CD4-positive, alpha-beta T cell treated with Interleukin-4 for 4 hours (primary cell): Measurements from ENCODE around the gene CIZ1.
A peak's percentile ranks its signal among the peaks of the same experiment; 100 is the strongest.

Source experiments
- DNase-seq: peaks from one replicate; pipeline ENCODE4 v3.0.0-alpha.2; 2020

The CIZ1 gene

DNA sequence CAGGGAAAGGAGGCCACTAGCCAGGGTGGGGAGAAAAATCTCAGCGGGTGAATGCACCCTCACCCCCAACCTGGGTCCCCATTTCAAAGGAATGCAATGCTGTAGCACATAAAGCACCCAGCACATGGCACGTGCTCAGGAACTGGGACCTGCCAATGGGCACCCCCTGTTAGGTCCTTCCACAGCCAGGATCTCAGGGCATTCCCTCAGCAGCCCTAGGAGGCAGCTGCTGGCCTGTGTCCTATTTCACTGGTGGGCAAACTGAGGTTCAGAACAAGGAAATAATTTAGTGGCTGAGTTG, 20.6 kb upstream of the CIZ1 start:
- no peak for DNase-seq

DNA sequence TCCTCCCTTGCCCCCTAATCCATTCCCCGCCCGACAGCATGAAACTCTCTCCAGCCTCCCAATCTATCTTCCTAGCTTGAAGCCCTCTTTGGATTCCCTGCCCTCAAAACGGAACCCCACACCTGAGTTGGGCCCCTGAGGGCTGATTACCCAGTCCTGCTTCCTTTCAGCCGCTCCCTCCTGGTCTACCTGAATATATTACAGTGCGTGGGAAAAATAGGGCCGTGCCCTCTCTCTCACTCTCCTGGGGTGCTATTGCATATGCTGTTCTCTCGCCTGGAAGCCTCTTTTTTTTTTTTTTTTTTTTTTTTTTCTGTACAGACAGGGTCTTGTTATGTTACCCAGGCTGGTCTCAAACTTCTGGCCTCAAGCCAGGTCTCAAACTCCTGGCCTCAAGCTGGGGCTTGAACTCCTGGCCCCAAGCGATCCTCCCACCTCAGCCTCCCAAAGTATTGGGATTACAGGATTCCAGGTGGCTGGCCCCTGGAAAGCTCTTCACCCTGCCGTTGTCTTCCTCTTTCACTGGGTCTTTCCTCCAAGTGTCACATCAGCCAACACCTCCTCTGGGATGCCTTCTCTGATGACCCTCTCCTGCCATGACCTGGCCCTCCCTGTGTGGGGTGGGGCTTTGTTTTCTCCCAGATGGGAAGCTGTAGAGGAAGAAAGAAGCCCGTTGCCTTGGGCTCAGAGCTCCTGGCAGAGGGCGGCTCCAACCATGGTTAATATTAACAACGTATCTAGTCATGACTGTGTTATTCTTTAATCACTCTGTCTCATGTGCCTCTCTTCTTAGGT, 20.0 kb upstream of the CIZ1 start:
- no peak for DNase-seq

DNA sequence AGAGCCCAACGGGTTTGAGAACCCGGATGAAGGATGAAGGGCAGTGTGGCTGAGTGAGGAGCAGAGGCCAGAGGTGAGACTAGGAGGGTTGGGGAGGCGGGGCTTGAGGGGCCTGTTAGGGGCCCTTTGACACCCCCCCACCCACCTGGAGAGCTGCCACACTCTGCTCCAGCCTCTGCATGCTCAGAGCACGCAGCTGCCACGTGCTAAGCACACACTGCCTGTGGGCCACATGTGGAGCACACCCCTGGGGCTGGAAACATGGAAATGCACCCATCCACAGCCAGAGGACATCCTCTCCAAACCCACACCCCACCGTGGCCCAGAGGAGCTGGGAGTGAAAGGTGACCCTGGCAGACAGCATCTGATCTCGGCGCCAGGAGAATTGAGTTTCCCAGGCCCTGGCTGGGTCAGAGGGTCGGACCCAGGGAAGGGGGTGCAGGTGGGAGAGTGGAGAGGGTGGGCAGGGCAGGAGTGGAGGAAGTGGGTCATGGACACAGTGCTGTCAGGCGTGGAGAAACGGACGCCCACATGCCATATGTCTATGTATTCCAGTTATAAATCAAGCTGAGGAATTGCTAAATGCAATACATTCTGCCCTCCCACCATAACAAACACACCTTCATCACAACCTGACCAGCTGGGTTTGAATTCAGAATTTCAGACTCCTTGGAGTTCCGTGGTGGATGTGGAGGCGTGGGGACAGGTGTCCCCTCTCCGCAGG, 17.7 kb upstream of the CIZ1 start:
- DNase-seq = no peak

DNA sequence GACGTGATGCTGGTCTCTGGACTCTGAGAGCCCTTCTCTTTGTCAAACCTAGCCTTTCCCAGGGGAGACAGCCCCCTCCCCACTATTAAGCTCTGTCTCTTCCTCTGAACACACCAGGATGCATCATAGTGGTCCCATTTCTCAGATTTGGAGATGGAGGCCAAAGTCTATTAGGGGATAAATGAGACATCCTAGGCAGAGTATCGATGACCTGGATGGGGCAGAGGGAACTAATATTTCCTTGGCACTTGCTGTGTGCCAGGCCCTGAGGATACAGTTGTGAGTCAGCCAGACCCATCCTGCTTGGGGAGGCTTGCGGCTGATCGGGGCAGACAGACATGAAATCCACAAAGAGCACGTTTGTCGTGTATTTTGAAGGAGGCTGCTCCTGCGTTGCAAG, 17.0 kb upstream of the CIZ1 start:
- DNase-seq = no peak

DNA sequence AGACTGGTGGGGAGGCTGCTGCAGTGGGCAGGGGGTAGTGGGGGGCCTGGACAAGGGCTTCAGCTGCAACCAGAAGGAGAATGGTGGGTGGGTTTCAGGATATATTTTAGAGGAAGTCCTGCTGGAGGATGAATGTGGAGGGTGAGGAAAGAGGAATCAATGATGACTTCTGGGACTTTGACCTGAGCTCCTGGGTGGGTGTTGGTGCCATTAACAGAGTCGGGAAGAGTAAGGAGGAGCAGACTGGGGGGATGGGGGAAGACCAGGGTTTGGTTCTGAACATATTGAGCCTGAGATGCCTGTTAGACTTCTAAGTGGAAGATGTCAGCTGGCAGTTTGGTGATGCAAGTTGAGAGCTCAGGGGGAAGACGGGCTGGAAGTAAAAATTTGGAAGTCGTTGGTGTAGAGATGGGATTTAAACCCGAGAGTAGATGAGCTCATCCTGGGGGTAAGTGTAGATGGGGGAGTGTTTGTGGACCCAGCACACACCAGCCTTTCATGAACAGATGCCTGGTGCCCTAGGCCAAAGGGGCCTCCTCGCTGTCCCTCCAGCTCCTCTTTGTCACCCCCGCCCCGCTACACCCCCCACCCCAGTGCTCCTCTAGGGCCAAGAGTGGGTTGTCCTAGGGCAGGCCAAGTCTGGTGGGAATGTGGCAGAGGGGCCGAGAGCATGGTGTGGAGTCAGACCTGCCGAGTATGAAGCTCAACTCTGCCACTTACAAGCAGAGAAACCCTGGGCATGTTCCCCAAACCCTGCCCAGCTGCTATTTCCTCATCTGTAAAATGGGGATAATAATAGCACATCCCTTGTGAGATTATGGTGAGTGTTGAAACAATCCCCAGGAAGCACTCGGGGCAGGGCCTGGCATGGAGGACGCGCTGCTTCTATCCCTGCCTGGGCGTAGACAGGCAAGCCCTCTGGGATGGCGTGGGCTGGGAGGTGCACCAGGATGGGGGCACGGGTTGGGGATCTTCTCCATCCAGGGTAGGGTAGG, 15.8 kb upstream of the CIZ1 start:
- no peak for DNase-seq

DNA sequence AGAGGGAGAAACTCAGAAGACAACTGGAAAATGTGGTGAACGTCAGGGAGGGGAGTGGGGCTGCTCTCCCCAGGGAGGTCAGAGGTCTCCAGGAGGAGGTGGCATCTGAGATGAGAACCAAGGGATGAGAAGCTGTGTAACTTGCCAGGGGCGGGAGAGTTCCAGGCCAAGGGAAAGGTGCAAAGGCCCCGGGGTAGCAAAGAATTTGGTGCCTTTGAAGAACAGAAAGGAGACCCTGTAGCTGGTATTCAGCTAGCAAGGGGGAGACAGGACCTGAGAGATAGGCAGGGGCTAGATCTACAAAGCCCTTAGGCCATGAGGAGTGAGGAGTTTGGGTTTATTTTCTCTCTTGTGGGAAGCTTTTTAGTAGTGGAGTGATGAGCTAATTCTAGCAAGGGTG, 15.1 kb upstream of the CIZ1 start:
- DNase-seq = no peak

DNA sequence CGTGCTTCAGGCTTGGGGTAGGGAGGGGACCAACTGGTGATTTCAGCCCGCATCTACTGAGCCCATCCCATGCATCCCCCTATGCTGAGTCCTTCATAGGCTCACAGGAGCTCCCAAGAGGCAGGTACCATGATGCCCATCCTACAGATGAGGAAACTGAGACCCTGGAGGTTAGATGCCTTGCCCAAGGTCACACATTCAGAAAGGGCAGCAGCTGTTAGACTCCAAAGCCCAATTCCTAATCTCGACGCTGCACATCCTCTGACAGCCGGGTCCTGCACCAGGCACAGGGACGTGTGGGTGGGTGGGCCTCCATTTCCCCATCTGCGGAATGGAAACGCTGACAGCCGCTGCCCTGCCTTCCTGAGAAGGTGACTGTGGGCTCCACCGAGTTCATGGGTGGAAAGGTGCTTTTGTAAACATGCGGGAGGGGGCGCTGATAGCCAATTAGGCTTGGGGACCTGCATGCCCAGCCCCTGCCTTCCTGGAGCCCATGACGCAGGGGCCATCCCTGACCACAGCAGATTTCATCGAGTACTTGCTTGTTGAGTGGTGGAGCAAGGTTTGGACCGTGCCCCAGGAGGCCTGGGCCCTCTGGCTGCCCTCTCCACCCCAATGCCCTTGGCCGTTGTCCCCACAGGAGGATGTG, 14.0 kb upstream of the CIZ1 start:
- DNase-seq = no peak

DNA sequence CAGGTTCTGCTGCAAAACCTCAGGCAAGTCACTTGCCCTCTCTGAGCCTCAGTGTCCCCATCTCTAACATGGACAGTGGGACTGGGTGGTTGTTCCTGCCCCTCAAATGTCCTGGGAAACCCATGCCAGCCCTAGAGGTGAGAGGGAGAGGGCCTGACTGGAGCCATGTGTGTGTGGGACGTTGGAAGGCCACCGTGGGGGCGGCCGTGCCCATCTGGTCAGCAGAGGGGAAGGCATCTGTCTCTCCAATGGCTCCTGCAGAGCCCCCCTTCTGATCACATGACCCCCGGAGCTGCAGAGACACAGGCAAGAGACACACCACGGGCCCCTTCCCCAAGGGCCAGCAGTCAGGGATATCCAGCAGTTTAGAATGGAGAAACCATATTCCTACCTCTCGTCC, 13.5 kb upstream of the CIZ1 start:
- no peak for DNase-seq

DNA sequence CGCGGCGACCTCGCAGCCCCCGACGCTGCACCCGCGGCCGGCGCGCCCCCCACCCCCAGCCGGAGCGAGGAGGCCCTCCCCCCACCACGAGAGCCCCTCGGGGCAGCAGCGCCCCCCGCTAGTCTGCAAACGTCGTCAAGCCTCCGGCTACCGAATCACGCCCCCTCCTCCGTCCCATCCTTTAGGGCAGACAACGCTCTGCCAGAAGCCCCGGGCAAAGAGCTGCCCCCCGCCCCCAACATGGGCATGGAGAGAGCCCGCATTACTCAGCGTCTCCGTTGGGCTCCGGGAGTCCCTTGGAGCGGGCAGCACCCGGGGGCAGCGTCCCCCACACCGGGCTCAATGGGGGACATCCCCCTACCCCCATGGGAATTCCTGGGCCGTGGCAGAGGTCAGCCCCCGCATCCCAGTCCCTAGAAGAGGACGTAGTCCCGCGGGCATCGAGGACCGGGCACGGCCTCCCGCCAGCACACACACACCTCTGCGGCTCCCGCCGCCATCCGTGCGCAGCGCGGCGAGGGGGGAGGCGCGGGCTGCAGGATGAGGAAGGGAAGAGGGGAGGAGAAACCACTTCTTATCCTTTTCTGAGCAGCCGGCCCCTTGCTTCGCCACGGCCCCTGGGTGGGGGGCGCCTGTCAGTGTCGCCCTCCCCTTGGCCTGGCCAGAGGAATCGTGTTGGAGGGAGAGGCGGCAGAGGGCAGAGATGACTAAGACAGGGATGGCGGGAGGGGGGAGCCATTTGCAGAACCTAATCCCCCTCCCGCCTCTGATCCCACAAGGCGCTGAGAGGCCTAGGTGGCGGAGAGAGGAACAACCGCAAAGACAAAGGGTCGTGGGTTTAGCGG, 12.6 kb upstream of the CIZ1 start:
- no peak for DNase-seq

DNA sequence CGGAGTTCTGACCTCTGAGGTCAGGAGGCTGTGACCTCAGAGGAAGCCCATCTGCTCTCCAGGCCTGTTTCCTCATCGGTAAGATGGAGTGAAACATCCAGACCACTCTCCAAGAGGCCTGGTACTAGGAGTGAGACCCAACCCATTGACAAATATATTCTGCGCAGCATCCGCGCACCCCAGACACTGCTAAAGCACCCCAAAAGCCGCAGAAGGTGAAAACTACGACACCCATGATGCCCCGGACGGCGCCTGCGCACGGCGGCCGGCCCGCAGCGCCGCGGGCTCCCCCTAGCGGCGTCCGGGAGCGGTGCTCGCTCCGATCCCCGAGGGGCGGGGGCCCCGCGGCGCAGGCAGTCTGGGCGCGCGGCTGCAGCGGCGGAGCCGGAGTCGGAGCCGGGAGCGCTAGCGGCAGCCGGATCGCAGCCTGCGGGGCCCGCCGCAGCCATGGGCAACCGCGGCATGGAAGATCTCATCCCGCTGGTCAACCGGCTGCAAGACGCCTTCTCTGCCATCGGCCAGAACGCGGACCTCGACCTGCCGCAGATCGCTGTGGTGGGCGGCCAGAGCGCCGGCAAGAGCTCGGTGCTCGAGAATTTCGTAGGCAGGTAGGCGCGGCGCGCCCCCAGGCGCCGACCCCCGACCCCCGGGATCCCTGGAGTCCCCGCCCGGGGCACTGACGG, 11.8 kb upstream of the CIZ1 start, which contains the start of gene DNM1:
Gene DNM1, plus strand, starts transcription at position 356 of the 683 bp plus-strand sequence. Its CDS starts 92 bp downstream, at position 448.
- DNase-seq = peak; percentile 55

DNA sequence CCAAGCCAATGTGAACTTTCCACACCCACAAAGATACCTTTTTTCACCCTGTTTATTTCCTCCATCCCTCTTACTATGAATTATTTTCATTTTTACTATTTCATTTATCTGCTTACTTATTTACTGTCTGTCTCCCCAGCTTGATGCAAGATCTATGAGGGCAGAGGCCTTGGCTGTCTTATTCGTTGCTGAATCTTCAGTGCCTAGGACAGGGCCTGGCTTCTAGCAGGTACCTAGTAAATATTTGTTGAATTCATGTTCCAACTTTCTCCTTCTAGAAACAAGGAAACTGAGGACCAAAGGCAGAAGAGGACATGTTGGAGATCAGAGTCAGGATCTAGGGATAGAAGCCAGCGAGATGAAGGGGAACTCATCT, 11.3 kb upstream of the CIZ1 start:
- DNase-seq = no peak

DNA sequence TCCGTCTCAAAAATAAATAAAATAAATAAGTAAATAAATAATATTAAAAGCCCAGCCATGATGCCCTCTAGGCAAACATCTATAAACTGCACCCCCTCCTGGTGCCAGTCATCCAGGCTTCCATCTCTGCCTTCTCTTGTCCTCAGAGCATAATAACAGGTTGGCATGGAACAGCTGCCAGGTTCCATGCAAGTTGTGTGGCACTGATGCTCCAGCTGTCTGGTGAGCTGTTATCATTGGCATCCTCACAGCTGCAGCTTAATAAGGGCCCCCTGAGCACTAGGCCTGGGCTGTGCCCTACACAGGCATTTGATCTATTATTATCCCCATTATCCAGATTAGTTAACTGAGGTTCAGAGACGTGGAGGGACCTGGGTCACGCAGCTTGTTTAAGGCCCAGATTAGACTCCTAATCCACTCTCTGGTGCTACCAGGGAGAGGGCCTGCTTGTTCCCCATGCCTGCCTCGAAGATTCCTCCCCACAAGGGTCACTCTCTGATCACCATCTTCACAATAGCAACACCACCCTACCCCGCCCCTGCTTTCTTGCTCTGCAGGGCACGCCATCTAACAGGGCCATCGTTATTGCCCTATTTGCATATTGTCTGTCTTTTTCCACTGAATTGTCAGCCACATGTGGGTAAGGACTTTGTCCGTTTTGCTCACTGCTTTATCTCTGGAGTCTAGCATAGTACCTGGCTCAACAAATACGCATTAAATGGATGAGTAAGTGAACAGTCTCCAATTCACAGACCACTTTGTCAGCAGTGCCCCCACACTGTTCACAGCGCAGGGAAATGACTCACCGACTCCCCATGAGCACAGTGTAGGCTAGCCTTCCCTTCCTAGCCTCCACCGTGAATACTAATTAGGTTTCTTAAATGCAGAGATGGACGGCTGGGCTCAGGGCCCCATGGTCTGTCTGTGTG, 10.3 kb upstream of the CIZ1 start:
- DNase-seq = no peak

DNA sequence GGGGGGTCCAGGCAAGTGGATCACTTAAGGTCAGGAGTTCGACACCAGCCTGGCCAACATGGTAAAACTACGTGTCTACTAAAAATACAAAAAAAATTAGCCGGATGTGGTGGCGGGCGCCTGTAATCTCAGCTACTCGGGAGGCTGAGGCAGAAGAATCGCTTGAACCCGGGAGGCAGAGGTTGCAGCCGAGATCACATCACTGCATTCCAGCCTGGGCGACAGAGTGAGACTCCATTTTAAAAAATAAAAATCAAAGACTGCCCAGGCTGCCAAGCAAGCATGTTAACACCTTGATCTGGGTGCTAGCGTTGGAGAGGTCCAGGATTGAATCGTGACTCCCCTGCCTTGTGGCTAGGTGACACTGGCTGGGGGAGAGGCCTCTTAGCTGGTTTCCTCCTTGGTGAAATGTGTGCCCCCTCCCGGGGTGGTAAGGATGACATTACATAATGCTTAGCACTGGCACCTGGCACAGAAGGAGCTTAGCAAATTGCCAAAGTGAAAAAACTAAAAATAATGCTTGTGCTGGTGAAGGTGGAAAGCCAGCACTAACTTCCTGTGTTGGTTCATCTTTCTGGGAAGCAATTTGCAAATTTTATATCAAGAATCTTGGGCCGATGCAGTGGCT, 2.2 kb upstream of the CIZ1 start:
- DNase-seq = no peak

DNA sequence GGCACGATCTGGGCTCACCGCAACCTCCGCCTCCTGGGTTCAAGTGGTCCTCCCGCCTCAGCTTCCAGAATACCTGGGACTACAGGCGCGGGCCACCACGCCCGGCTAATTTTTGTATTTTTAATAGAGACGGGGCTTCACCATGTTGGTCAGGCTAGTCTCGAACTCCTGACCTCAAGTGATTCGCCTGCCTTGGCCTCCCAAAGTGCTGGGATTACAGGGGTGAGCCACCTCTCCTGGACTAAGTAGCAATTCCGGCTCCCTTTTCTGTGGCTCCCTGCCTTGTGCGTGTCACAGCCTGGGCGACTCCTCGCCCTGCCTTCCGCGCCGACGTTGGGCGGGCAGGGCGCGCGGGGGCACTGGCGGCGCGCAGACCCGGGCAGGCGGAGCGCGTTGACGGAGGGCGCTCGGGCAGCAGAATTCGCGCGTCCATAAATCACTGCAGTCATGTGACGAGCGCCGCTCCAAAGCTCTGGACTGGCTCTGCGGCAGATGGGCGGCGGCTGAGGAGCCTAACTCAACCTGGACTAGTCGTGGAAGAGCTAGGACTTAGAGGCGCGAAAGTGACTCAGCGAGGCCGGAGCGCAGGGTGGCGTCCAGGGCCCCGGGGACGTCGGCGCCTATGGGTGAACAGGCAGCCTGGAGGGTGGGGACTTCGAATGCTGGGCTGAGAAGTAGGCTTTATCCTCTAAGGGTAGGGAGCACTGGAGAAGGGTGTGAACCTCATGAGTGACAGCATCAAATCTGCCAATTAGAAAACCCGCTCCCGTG, 1.4 kb upstream of the CIZ1 start:
- peak; percentile 45 for DNase-seq

DNA sequence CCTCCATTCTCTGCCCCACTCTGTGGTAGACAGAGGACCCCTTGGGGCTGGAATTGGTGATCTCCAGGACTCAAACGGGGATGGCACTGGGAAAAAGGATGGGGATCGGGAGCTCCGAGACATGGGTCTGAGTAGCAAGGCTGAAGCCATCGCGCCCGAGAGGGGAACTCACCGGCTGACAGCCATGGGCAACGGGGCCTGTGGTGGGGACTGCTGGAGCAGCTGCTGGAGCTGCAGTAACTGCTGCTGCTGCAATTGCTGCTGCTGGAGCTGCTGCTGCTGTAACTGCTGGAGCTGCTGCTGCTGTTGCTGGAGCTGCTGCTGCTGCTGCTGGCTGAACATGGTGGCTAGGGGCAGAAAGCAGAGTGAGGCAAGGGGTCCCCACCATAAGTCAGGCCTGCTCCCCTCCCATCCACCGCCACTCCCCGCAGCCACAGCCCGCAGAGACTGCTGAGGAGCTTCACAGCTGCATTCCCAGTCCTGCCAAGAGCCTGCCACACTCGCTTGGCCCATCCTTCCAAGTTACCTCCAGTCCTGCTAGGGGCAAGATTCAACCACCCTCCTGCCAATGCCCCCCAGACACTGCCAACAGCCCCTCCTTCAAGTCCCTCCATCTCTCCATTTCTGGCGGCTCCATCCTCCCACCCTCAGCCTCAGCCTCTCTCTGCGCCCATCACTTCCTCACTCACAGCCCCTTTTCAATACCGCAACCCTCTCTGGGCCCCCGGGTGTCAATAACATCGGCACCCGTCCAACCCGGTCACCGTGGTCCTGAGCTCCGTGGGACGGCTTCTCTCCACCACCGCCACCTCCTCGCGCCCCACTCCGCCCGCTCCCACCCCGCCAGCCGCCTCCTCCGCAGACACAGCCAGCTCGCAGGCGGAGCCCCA, 611 bp downstream of the CIZ1 start:
- no peak for DNase-seq

DNA sequence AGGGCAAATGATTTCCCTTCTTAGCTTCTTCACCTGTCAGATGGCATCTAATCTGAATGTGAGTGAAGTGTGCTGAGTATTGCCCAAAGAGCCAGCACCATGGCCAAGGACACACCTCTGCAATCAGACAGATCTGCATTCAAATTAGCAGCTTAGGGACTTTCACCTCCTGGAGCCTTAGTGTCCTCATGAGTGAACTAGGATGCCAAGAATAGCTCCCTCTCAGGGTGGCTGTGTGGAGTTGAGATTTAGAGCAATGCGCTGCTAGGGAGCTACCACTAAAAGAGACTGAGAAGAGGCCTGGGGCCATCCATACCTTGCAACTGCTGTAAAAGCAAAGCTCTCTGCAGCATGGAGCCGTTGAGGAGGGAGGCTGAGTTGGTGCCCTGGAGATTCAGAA, 1.4 kb downstream of the CIZ1 start:
- no peak for DNase-seq

DNA sequence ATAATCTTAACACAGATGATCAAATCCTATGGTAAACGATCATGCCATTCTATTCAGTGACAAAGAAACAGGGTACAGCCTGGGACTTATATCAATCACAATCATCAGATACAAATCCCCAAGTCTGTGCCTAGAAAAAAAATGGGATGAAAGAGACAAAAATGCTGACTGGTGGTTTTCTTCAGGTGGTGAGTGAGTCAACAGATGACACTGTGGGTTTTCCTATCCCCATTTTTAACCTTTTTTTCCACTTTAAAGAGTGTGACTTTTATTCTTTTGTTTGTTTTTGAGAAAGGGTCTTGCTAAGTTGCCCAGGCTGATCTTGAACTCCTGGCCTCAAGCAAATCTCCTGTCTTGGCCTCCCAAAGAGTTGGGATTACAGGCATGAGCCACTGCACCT, 3.2 kb downstream of the CIZ1 start:
- DNase-seq = no peak

DNA sequence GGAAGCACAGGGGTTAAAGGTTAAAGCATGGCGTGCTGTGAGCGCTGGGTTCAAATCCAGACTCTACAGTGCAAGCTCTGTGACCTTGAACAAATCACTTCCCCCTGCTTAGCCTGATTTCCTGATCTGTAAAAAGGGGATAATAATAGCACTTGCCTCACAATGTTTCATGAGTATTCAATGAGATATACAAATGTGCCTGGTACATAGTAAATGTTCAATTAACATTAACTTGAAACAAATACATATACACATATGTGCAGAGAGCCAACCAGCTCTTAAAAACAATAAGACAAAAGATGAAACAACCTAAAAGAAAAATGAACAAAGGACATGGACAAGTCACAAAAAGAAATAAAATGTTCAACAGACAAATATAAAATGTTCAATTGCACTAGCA, 4.0 kb downstream of the CIZ1 start:
- no peak for DNase-seq
